ENCODE measurements around the gene FAM186B. TPM values are rescaled to one million over a fixed set of nuclear protein-coding genes. Genes with fewer than 3 reads are reported as not detected.

FAM186B gene
- polyA plus RNA-seq, 2 of the 4 experiments (the other 2 are of a cell fraction), result 0.04 to 0.08 TPM

GRCh38 chr12:49580572-49581535, 24.6 kb downstream of the FAM186B start:
- peaks cover 16% of the 10 kb centered on the region; the same call in 2 of the 3 replicates for H3K4me1 ChIP-seq
- no peaks in the 10 kb centered on the region for H3K9me3 ChIP-seq
- ChIA-PET POLR2A (interaction anchor here (0.5 to 1.5 kb wide), 3 partner anchors 13 to 346 kb away, joined by 4 to 7 read pairs (median 6); partner anchors contain the start of gene SPATS2), CTCF (interaction anchor here (0.6 to 10.3 kb wide), 61 partner anchors 8 to 407 kb away, joined by 3 to 111 read pairs (median 4); partner anchors contain the start of genes DNAJC22, FAM186B, KCNH3 and PRPF40B)
- H3K4me3 ChIP-seq, result no peak overlapping the region
- 0 out of 6 replicates have a peak overlapping the region, but pooled peaks of 1 of the 2 experiments have one; percentile 22 for H3K27ac ChIP-seq
- WGBS (ENCODE audit: missing lambda C conversion rate), result 16% methylated on average over 8 of the region's 8 CpGs
- H3K4me2 ChIP-seq, result no peak overlapping the region
- TF ChIP-seq, protein P1, sequence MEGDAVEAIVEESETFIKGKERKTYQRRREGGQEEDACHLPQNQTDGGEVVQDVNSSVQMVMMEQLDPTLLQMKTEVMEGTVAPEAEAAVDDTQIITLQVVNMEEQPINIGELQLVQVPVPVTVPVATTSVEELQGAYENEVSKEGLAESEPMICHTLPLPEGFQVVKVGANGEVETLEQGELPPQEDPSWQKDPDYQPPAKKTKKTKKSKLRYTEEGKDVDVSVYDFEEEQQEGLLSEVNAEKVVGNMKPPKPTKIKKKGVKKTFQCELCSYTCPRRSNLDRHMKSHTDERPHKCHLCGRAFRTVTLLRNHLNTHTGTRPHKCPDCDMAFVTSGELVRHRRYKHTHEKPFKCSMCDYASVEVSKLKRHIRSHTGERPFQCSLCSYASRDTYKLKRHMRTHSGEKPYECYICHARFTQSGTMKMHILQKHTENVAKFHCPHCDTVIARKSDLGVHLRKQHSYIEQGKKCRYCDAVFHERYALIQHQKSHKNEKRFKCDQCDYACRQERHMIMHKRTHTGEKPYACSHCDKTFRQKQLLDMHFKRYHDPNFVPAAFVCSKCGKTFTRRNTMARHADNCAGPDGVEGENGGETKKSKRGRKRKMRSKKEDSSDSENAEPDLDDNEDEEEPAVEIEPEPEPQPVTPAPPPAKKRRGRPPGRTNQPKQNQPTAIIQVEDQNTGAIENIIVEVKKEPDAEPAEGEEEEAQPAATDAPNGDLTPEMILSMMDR (IDR thresholded peaks at IDR 0.05), result peak; percentile 81
- TF ChIP-seq RAD21 (conservative IDR thresholded peaks at IDR 0.05 in 1 of 2, IDR thresholded peaks at IDR 0.05 in 1 of 2) (peak; percentile 83 to 90), SMC3 (IDR thresholded peaks at IDR 0.05) (peak; percentile 79), RARB (CRISPR knock-in tag; IDR thresholded peaks at IDR 0.05) (no peak)
- DNase-seq (ENCODE audit: low read depth in 1 of 2, low spot score in 1 of 2) (peak; percentile 83 to 86), ATAC-seq (peak; percentile 95 to 98), FAIRE-seq (peak; percentile 32)

- no peak for TF ChIP-seq POLR2A (IDR thresholded peaks at IDR 0.05; ENCODE audit: low read length)
- TF ChIP-seq, protein P2, sequence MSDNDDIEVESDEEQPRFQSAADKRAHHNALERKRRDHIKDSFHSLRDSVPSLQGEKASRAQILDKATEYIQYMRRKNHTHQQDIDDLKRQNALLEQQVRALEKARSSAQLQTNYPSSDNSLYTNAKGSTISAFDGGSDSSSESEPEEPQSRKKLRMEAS (IDR thresholded peaks at IDR 0.05), result no peak
- no peak for TF ChIP-seq SMC3 (IDR thresholded peaks at IDR 0.05)
- TF ChIP-seq RFX5 (IDR thresholded peaks at IDR 0.05), result no peak
- TF ChIP-seq NFE2L2 (conservative IDR thresholded peaks at IDR 0.05; ENCODE audit: low read length), result no peak
- TF ChIP-seq, protein P3, sequence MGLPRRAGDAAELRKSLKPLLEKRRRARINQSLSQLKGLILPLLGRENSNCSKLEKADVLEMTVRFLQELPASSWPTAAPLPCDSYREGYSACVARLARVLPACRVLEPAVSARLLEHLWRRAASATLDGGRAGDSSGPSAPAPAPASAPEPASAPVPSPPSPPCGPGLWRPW (IDR thresholded peaks at IDR 0.05), result no peak
- no peak for TF ChIP-seq POLR2AphosphoS2 (conservative IDR thresholded peaks at IDR 0.05; ENCODE audit: low read length)
- TF ChIP-seq EHMT2 (IDR thresholded peaks at IDR 0.05; ENCODE audit: low read depth), result no peak
- no peak for TF ChIP-seq PHF8 (IDR thresholded peaks at IDR 0.05; ENCODE audit: borderline replicate concordance, low read depth)
- TF ChIP-seq BHLHE40 (IDR thresholded peaks at IDR 0.05; ENCODE audit: low read depth, low read length), result no peak
- no peak for TF ChIP-seq ZC3H11A (IDR thresholded peaks at IDR 0.05)
- TF ChIP-seq ZSCAN20 (CRISPR knock-in tag; IDR thresholded peaks at IDR 0.05), result no peak
- TF ChIP-seq MAFK (IDR thresholded peaks at IDR 0.05; ENCODE audit: partially characterized antibody), result no peak
- TF ChIP-seq CHD4 (IDR thresholded peaks at IDR 0.05; ENCODE audit: borderline replicate concordance), result no peak
- TF ChIP-seq REST (IDR thresholded peaks at IDR 0.05), result no peak
- no peak for TF ChIP-seq CEBPB (IDR thresholded peaks at IDR 0.05)
- TF ChIP-seq RCOR1 (IDR thresholded peaks at IDR 0.05; ENCODE audit: low read depth, low read length), result no peak
- TF ChIP-seq RNF2 (IDR thresholded peaks at IDR 0.05; ENCODE audit: borderline replicate concordance, low read depth), result no peak
- TF ChIP-seq SREBF2 (IDR thresholded peaks at IDR 0.05), result no peak
- no peak for FAIRE-seq
- WGBS (ENCODE audit: missing lambda C conversion rate), result 87% methylated on average over 13 of the region's 13 CpGs
- H3K4me1 ChIP-seq, result peaks cover 16% of the 10 kb centered on the region; the same call in 2 of the 3 replicates
- no peak for ATAC-seq
- no peak for DNase-seq (ENCODE audit: low read depth in 1 of 2, low spot score in 1 of 2)
- POLR2A ChIA-PET, result interaction anchor here (0.6 kb wide), 1 partner anchor 1661 kb away, joined by 3 read pairs; no protein-coding TSS in a partner anchor
- no peak overlapping the region for H3K27ac ChIP-seq
- H3K4me3 ChIP-seq, result no peak overlapping the region
- no peak overlapping the region for H3K4me2 ChIP-seq
- CTCF ChIA-PET, result interaction anchor here (0.6 to 10.3 kb wide), 15 partner anchors 8 to 1563 kb away, joined by 3 to 111 read pairs (median 6); no protein-coding TSS in a partner anchor
- no peaks in the 10 kb centered on the region for H3K9me3 ChIP-seq
Measured at GRCh38 chr12:49578471-49579112, 26.8 kb downstream of the FAM186B start.

Data from A549 (cell line).